Measurements from ENCODE around the gene MTM1.

The MTM1 gene

DNA sequence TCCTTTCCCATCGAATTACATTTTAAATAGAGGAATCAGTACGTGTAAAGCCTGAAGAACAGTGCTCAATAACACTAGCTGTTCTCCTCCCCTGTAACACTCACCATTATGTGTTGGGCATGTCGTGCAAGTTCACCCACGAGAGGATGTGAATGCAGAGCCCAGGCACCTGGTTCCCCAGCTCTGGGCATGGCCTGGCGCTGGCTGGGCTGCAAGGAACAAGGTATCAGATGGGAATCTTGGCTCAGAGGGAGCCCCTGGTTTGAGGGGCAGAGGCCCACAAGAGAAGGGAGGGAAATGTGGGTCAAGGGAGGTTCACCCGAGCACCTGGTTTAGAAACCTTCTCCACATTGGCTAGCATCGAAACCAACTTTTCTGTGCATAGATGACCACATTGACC, 41.7 kb upstream of the MTM1 start:
- H3K4me2 ChIP-seq (ENCODE audit: low read length) = no peak overlapping the region
- H2AFZ ChIP-seq (ENCODE audit: low read depth, low read length) = no peak overlapping the region
- 0 out of 2 replicates have a peak, but pooled peaks cover 3% of the 10 kb centered on the region for H3K4me1 ChIP-seq (ENCODE audit: low read length)
- H3K9me3 ChIP-seq (ENCODE audit: insufficient read depth, low read length) = no peaks in the 10 kb centered on the region
- TF ChIP-seq EZH2phosphoT487 (IDR thresholded peaks at IDR 0.05; ENCODE audit: low read depth) = no peak
- TF ChIP-seq, protein P1, sequence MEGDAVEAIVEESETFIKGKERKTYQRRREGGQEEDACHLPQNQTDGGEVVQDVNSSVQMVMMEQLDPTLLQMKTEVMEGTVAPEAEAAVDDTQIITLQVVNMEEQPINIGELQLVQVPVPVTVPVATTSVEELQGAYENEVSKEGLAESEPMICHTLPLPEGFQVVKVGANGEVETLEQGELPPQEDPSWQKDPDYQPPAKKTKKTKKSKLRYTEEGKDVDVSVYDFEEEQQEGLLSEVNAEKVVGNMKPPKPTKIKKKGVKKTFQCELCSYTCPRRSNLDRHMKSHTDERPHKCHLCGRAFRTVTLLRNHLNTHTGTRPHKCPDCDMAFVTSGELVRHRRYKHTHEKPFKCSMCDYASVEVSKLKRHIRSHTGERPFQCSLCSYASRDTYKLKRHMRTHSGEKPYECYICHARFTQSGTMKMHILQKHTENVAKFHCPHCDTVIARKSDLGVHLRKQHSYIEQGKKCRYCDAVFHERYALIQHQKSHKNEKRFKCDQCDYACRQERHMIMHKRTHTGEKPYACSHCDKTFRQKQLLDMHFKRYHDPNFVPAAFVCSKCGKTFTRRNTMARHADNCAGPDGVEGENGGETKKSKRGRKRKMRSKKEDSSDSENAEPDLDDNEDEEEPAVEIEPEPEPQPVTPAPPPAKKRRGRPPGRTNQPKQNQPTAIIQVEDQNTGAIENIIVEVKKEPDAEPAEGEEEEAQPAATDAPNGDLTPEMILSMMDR (IDR thresholded peaks at IDR 0.05; ENCODE audit: low read depth, low read length) = no peak
- no peak overlapping the region for H3K27ac ChIP-seq (ENCODE audit: low read length)
- H3K27me3 ChIP-seq (ENCODE audit: low read depth, low read length) = no peaks in the 10 kb centered on the region
- H3K36me3 ChIP-seq (replicated peaks; ENCODE audit: low read depth, low read length) = no peaks in the 10 kb centered on the region
- H4K20me1 ChIP-seq (ENCODE audit: insufficient read depth, low read length) = no peaks in the 10 kb centered on the region
- H3K79me2 ChIP-seq (ENCODE audit: low read length) = no peaks in the 10 kb centered on the region
- H3K9ac ChIP-seq (ENCODE audit: low read length) = no peak overlapping the region
- H3K4me3 ChIP-seq (ENCODE audit: low read length) = no peak overlapping the region

DNA sequence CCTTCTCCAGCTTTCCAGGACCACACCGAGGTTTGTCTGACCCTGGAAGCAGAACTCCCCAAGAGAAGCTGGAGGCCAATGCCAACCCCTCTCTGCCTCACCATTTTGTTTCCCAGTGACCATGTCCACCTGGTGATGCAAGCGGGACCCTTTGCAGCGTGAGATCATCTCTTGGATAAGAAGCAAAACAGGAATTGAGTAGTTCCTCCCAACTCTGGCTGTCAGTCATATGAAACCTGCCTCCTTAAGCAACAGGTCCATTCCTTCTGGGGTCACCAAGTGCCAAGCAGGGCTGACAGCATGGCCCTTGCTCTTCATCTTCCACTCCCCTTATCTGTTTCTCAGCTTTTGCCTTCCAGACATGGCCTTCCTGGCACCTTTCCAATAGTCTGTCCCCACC, 41.3 kb upstream of the MTM1 start:
- H3K4me3 ChIP-seq (ENCODE audit: low read length) = no peak overlapping the region
- no peaks in the 10 kb centered on the region for H4K20me1 ChIP-seq (ENCODE audit: insufficient read depth, low read length)
- no peaks in the 10 kb centered on the region for H3K27me3 ChIP-seq (ENCODE audit: low read depth, low read length)
- no peak for TF ChIP-seq EZH2phosphoT487 (IDR thresholded peaks at IDR 0.05; ENCODE audit: low read depth)
- TF ChIP-seq, protein P1 (IDR thresholded peaks at IDR 0.05; ENCODE audit: low read depth, low read length) = no peak
- H3K9ac ChIP-seq (ENCODE audit: low read length) = no peak overlapping the region
- H3K4me1 ChIP-seq (ENCODE audit: low read length) = 0 out of 2 replicates have a peak, but pooled peaks cover 3% of the 10 kb centered on the region
- H2AFZ ChIP-seq (ENCODE audit: low read depth, low read length) = no peak overlapping the region
- no peaks in the 10 kb centered on the region for H3K79me2 ChIP-seq (ENCODE audit: low read length)
- no peak overlapping the region for H3K4me2 ChIP-seq (ENCODE audit: low read length)
- H3K9me3 ChIP-seq (ENCODE audit: insufficient read depth, low read length) = no peaks in the 10 kb centered on the region
- H3K36me3 ChIP-seq (replicated peaks; ENCODE audit: low read depth, low read length) = no peaks in the 10 kb centered on the region
- no peak overlapping the region for H3K27ac ChIP-seq (ENCODE audit: low read length)

DNA sequence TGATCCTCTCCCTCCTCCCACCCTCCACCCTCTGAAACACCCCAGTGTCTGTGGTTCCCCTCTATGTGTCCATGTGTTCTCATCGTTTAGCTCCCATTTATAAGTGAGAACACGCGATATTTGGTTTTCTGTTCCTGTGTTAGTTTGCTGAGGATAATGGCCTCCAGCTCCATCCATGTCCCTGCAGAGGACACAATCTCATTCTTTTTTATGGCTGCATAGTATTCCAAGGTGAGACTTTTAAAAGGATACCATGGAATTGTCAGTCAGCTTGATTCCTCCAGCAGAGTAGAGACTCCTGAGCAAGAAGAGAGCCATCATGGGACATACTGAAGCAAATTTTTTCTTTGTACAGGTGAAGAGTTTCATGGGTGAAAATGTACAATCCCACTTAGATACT, 38.8 kb upstream of the MTM1 start:
- Histone ChIP-seq H2AFZ (ENCODE audit: low read depth, low read length) (no peak overlapping the region), H3K4me3 (ENCODE audit: low read length) (no peak overlapping the region), H4K20me1 (ENCODE audit: insufficient read depth, low read length) (no peaks in the 10 kb centered on the region), H3K9me3 (ENCODE audit: insufficient read depth, low read length) (no peaks in the 10 kb centered on the region), H3K4me1 (ENCODE audit: low read length) (0 out of 2 replicates have a peak, but pooled peaks cover 3% of the 10 kb centered on the region), H3K27me3 (ENCODE audit: low read depth, low read length) (no peaks in the 10 kb centered on the region), H3K79me2 (ENCODE audit: low read length) (no peaks in the 10 kb centered on the region), H3K4me2 (ENCODE audit: low read length) (no peak overlapping the region), H3K27ac (ENCODE audit: low read length) (no peak overlapping the region), H3K36me3 (replicated peaks; ENCODE audit: low read depth, low read length) (no peaks in the 10 kb centered on the region), H3K9ac (ENCODE audit: low read length) (no peak overlapping the region)
- TF ChIP-seq, protein P1 (IDR thresholded peaks at IDR 0.05; ENCODE audit: low read depth, low read length) = no peak
- no peak for TF ChIP-seq EZH2phosphoT487 (IDR thresholded peaks at IDR 0.05; ENCODE audit: low read depth)

DNA sequence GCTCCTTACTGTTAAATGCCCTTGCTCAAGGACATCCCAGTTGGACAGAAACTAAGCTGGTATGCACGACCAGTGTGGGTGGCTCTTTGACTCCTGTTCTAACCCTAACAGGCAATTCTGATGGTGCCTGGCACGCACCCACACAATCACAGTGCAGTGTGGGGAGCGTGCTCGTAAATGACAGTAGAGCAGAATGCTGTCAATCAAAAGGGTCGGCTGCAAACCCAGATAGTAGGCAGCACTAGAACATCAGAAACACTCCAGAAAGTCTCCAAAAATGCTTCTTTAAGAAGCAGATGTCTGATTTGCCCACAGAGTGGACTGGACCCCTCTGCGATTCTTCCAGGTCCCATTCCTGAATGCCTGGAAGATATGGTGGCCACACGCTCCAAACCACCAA, 37.6 kb upstream of the MTM1 start:
- no peaks in the 10 kb centered on the region for H3K36me3 ChIP-seq (replicated peaks; ENCODE audit: low read depth, low read length)
- no peak for TF ChIP-seq EZH2phosphoT487 (IDR thresholded peaks at IDR 0.05; ENCODE audit: low read depth)
- TF ChIP-seq, protein P1 (IDR thresholded peaks at IDR 0.05; ENCODE audit: low read depth, low read length) = no peak
- no peak overlapping the region for H3K4me2 ChIP-seq (ENCODE audit: low read length)
- no peaks in the 10 kb centered on the region for H4K20me1 ChIP-seq (ENCODE audit: insufficient read depth, low read length)
- H3K79me2 ChIP-seq (ENCODE audit: low read length) = no peaks in the 10 kb centered on the region
- H3K9me3 ChIP-seq (ENCODE audit: insufficient read depth, low read length) = no peaks in the 10 kb centered on the region
- 0 out of 2 replicates have a peak, but pooled peaks cover 3% of the 10 kb centered on the region for H3K4me1 ChIP-seq (ENCODE audit: low read length)
- H2AFZ ChIP-seq (ENCODE audit: low read depth, low read length) = no peak overlapping the region
- H3K9ac ChIP-seq (ENCODE audit: low read length) = no peak overlapping the region
- H3K27me3 ChIP-seq (ENCODE audit: low read depth, low read length) = no peaks in the 10 kb centered on the region
- no peak overlapping the region for H3K27ac ChIP-seq (ENCODE audit: low read length)
- H3K4me3 ChIP-seq (ENCODE audit: low read length) = no peak overlapping the region

Measured in OCI-LY3 (cell line).